PC-9 (cell line): ENCODE measurements around the gene UTF1. TPM values are rescaled to one million over a fixed set of nuclear protein-coding genes. Genes with fewer than 3 reads are reported as not detected.
A peak's percentile ranks its signal among the peaks of the same experiment; 100 is the strongest.

Source experiments
- BruUV-seq: library from RNA; stranded (reverse); fragments of 400-500 nt; replicated peaks from 2 replicates; lab custom pipeline; 2021; lab: Mats Ljungman, UMichigan
- CTCF ChIA-PET: fragments of 300-600 bp; sonication (Branson Sonifier 250); formaldehyde crosslinking; loops from one replicate; lab custom pipeline; 2022; ENCODE audit warnings: antibody characterized with exemption; lab: Charles Lee
- POLR2A ChIA-PET: fragments of 300-600 bp; sonication (Branson Sonifier 250); formaldehyde crosslinking; loops from one replicate; lab custom pipeline; 2022; ENCODE audit warnings: antibody characterized with exemption; ENCODE audit not compliant: unreplicated experiment; lab: Charles Lee
- DNase-seq, 2 experiments: peaks; one replicate each; pipeline versions ENCODE4 v3.0.0 to v3.0.0-alpha.2; 2015 to 2022; ENCODE audit warnings: mixed read lengths in 1 of 2
- H2AFZ ChIP-seq: fragments of 200-600 bp; sonication (generic); 2 replicates; pipeline ENCODE4 v1.8.1; 2017; ENCODE audit warnings: antibody characterized with exemption
- H3F3A ChIP-seq: fragments of 200-600 bp; sonication (generic); 2 replicates; pipeline ENCODE4 v1.8.1; 2017; ENCODE audit warnings: antibody characterized with exemption, mild to moderate bottlenecking, low read depth; ENCODE audit not compliant: insufficient read depth
- H3K27ac ChIP-seq: fragments of 200-600 bp; sonication (generic); 2 replicates; pipeline ENCODE4 v1.6.1; 2016; ENCODE audit warnings: mixed run types
- H3K27me3 ChIP-seq: fragments of 200-600 bp; sonication (generic); 2 replicates; pipeline ENCODE4 v1.6.1; 2016; ENCODE audit warnings: low read depth, mixed run types; ENCODE audit not compliant: insufficient read depth
- H3K36me3 ChIP-seq: fragments of 200-600 bp; sonication (generic); 2 replicates; pipeline ENCODE4 v1.6.1; 2016; ENCODE audit warnings: low read depth, mixed run types
- H3K4me1 ChIP-seq: fragments of 200-600 bp; sonication (generic); replicated peaks from 2 replicates; pipeline ENCODE4 v1.6.1; 2016; ENCODE audit warnings: mixed run types; ENCODE audit not compliant: insufficient read depth
- H3K4me2 ChIP-seq: fragments of 200-600 bp; sonication (generic); 2 replicates; pipeline ENCODE4 v1.6.1; 2017; ENCODE audit warnings: mixed run types
- H3K4me3 ChIP-seq: fragments of 200-600 bp; sonication (generic); 2 replicates; pipeline ENCODE4 v1.6.1; 2016; ENCODE audit warnings: mixed run types
- H3K79me2 ChIP-seq: fragments of 200-600 bp; sonication (generic); 2 replicates; pipeline ENCODE4 v1.6.1; 2017; ENCODE audit warnings: low read depth, mixed run types
- H3K9me2 ChIP-seq: fragments of 200-600 bp; sonication (generic); 2 replicates; pipeline ENCODE4 v1.8.1; 2017; ENCODE audit warnings: mild to moderate bottlenecking; ENCODE audit not compliant: insufficient read depth
- H3K9me3 ChIP-seq: fragments of 200-600 bp; sonication (generic); 2 replicates; pipeline ENCODE4 v1.8.1; 2016; ENCODE audit warnings: low read depth; ENCODE audit not compliant: insufficient read depth
- H4K20me1 ChIP-seq: fragments of 200-600 bp; sonication (generic); 2 replicates; pipeline ENCODE4 v1.8.1; 2017; ENCODE audit not compliant: insufficient read depth
- CTCF ChIP-seq: fragments of 200-600 bp; sonication (generic); conservative IDR thresholded peaks from 2 replicates; pipeline ENCODE4 v1.6.1; 2017; ENCODE audit warnings: mixed run types, antibody characterized with exemption, mild to moderate bottlenecking, moderate library complexity
- EZH2 ChIP-seq: fragments of 200-600 bp; sonication (generic); IDR thresholded peaks from 2 replicates; pipeline ENCODE4 v1.8.0; 2017; ENCODE audit warnings: antibody characterized with exemption, low read depth
- intact Hi-C: fragments of 100-400 bp; cut with micrococcal nuclease; formaldehyde crosslinking; loops from one replicate; pipeline ENCODE4 v1.10.0; 2022; ENCODE audit not compliant: unreplicated experiment
- total RNA-seq: library from RNA; stranded (reverse); gene quantifications from 2 replicates; pipeline ENCODE4 v1.2.3, GENCODE V29; 2021

The UTF1 gene
- total RNA-seq, 1 experiment from 2014 or later: not detected

- Histone ChIP-seq H3K27me3 (no peaks in the 10 kb centered on the region), H3K4me2 (no peak overlapping the region), H3K4me3 (no peak overlapping the region), H2AFZ (no peak overlapping the region), H3K9me3 (no peaks in the 10 kb centered on the region), H4K20me1 (no peaks in the 10 kb centered on the region), H3K36me3 (no peaks in the 10 kb centered on the region), H3K4me1 (peaks cover 23% of the 10 kb centered on the region), H3K79me2 (0 out of 2 replicates have a peak, but pooled peaks cover 5% of the 10 kb centered on the region), H3F3A (peaks cover 12% of the 10 kb centered on the region), H3K27ac (no peak overlapping the region), H3K9me2 (no peaks in the 10 kb centered on the region)
- intact Hi-C loops: no loop called here
- BruUV-seq: no TSS peak
- ChIA-PET CTCF (no interaction called here), POLR2A (no interaction called here)
- DNase-seq: no peak
- no peak for TF ChIP-seq EZH2
- no peak for TF ChIP-seq CTCF
Observed at GRCh38 chr10:133272964-133273420, 43.0 kb downstream of the UTF1 start.

GRCh38 chr10:133273534-133274143 is 43.6 kb downstream of the UTF1 start:
- intact Hi-C loops: no loop called here
- Histone ChIP-seq H3K4me3 (no peak overlapping the region), H3K9me3 (no peaks in the 10 kb centered on the region), H4K20me1 (no peaks in the 10 kb centered on the region), H3F3A (peaks cover 18% of the 10 kb centered on the region), H3K27me3 (no peaks in the 10 kb centered on the region), H3K4me1 (peaks cover 27% of the 10 kb centered on the region), H3K27ac (no peak overlapping the region), H3K79me2 (0 out of 2 replicates have a peak, but pooled peaks cover 5% of the 10 kb centered on the region), H3K9me2 (no peaks in the 10 kb centered on the region), H3K4me2 (no peak overlapping the region), H2AFZ (no peak overlapping the region), H3K36me3 (no peaks in the 10 kb centered on the region)
- POLR2A ChIA-PET: no interaction called here
- CTCF ChIA-PET: no interaction called here
- DNase-seq: no peak
- no TSS peak for BruUV-seq
- no peak for TF ChIP-seq EZH2
- no peak for TF ChIP-seq CTCF

- H3K4me2 ChIP-seq: peak overlapping the region; percentile 89
- H3F3A ChIP-seq: peaks cover 29% of the 10 kb centered on the region
- no TSS peak for BruUV-seq
- no peak overlapping the region for H2AFZ ChIP-seq
- H3K36me3 ChIP-seq: no peaks in the 10 kb centered on the region
- H3K79me2 ChIP-seq: 0 out of 2 replicates have a peak, but pooled peaks cover 5% of the 10 kb centered on the region
- peaks cover 38% of the 10 kb centered on the region for H3K4me1 ChIP-seq
- no peaks in the 10 kb centered on the region for H3K9me3 ChIP-seq
- peak; percentile 54 to 68 for DNase-seq
- H4K20me1 ChIP-seq: no peaks in the 10 kb centered on the region
- ChIA-PET POLR2A (interaction anchor here (0.9 kb wide), 1 partner anchor 16 kb away, joined by 10 read pairs; no protein-coding TSS in a partner anchor), CTCF (no interaction called here)
- intact Hi-C loops: no loop called here
- H3K9me2 ChIP-seq: no peaks in the 10 kb centered on the region
- H3K4me3 ChIP-seq: peak overlapping the region; percentile 58
- no peak for TF ChIP-seq EZH2
- TF ChIP-seq CTCF: no peak
- H3K27ac ChIP-seq: peak overlapping the region; percentile 89
- no peaks in the 10 kb centered on the region for H3K27me3 ChIP-seq
Observed at GRCh38 chr10:133274751-133275683, 45.0 kb downstream of the UTF1 start.
